ENCODE results near the gene CACNA1C. TPM values are rescaled to one million over a fixed set of nuclear protein-coding genes. Genes with fewer than 3 reads are reported as not detected.

CACNA1C gene
- total RNA-seq, 1 experiment from 2014 or later, result 0.35 TPM

- H3K27me3 ChIP-seq (ENCODE audit: control insufficient read depth, insufficient read depth, low read length), result no peaks in the 10 kb centered on the region
- no peaks in the 10 kb centered on the region for H3K36me3 ChIP-seq (replicated peaks; ENCODE audit: control insufficient read depth, insufficient read depth, low read length)
- DNase-seq, result no peak
- no peak overlapping the region for H3K4me3 ChIP-seq (ENCODE audit: insufficient read depth, low read depth, low read length)
These were observed 248.1 kb downstream of the CACNA1C start for GRCh38 chr12:2300886-2301285.

DNA sequence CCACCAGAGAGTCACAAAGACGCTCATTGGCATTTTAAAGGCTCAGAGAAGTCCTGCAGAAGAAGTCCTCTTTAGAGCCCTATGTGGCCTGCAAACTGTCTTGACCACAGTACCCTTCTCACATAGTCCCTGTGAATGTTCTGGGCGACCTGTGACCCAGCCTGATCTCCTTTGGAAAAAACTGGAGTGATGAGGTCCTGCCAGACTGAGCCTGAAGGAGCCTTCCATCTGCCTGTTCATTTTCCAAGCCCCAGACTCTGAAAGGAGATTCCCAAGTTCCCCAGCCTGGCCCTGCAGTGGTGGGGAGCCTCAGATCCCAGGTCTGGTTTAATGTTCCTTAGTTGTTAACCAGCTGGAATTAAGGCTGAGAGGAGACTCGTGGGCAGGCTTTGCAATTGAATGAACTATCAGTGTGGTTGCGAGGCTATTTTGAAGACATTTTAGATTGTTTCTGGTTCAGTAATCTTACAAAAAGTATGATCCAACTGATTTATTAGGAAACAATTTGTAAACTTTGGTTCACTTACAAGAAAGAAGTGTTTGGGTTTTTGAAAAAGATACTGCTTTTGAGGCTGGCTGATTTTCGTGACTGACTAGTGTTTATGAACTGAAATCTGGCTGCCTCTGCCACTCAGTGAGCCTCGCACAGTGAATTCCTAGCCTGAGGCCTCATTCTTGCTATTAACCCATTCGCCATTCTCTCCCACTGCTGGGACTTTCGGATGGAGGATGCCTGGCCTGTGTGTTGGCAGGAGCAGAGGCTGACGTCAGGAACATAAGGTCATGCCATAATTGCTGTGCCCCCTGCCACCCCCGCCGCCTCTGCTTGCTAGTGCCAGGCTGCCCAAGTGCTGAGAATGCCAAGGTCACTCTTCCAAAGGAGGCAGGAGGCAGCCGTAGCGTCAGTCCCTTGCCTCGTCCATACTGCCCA is 249.0 kb downstream of the CACNA1C start:
- DNase-seq, result no peak
- no peaks in the 10 kb centered on the region for H3K27me3 ChIP-seq (ENCODE audit: control insufficient read depth, insufficient read depth, low read length)
- no peak overlapping the region for H3K4me3 ChIP-seq (ENCODE audit: insufficient read depth, low read depth, low read length)

GRCh38 chr12:2302711-2303580 is 250.2 kb downstream of the CACNA1C start:
- H3K27me3 ChIP-seq (ENCODE audit: control insufficient read depth, insufficient read depth, low read length), result no peaks in the 10 kb centered on the region
- no peaks in the 10 kb centered on the region for H3K36me3 ChIP-seq (replicated peaks; ENCODE audit: control insufficient read depth, insufficient read depth, low read length)
- no peak overlapping the region for H3K4me3 ChIP-seq (ENCODE audit: insufficient read depth, low read depth, low read length)
- no peak for DNase-seq

More for the DNA sequence above, 249.0 kb downstream of the CACNA1C start:
- no peaks in the 10 kb centered on the region for H3K36me3 ChIP-seq (replicated peaks; ENCODE audit: control insufficient read depth, insufficient read depth, low read length)

DNA sequence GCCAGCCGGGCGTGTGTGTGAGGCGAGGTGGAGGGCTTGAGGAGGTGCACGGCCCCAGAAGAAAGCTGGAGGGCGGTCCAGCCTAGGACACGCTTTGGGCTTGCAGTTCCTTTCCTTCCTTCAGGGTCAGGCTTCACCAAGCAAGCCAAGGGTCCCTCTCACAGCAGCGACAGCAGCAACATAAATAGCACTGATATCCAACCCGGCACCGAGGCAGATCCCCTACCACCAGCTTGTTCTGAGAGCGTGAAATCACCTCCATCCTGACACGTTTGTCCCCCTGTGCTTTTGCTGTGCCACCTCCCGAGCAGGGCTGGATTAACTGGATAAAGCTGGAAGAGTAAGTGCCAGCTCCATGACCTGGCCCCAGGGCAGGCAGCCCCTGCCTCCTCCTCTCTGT is 251.4 kb downstream of the CACNA1C start:
- Histone ChIP-seq H3K4me3 (ENCODE audit: insufficient read depth, low read depth, low read length) (no peak overlapping the region), H3K27me3 (ENCODE audit: control insufficient read depth, insufficient read depth, low read length) (no peaks in the 10 kb centered on the region), H3K36me3 (replicated peaks; ENCODE audit: control insufficient read depth, insufficient read depth, low read length) (no peaks in the 10 kb centered on the region)
- no peak for DNase-seq

DNA sequence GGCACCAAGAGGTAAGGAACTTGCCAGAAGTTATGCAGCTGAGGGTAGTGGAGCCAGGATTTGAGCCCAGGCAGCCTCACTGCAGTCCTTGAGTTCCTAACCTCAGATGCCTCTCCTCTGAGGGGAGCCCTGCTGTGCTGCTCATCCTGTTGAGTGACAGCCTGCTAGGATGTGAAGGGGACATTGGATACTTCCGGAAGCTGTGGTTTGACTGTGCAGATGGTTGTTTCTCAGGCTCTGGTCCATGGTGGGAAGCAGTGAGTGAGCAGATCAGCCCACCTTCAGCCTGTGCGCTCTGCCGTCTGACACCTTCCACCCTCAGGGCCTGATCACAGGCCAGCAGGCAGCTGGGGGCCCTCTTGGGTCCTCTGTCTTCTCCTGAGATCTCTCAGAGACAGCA is 253.2 kb downstream of the CACNA1C start:
- no peaks in the 10 kb centered on the region for H3K36me3 ChIP-seq (replicated peaks; ENCODE audit: control insufficient read depth, insufficient read depth, low read length)
- H3K27me3 ChIP-seq (ENCODE audit: control insufficient read depth, insufficient read depth, low read length), result no peaks in the 10 kb centered on the region
- peak; percentile 68 for DNase-seq
- H3K4me3 ChIP-seq (ENCODE audit: insufficient read depth, low read depth, low read length), result no peak overlapping the region

GRCh38 chr12:2306735-2307134 is 253.9 kb downstream of the CACNA1C start:
- peak; percentile 71 for DNase-seq
- Histone ChIP-seq H3K27me3 (ENCODE audit: control insufficient read depth, insufficient read depth, low read length) (no peaks in the 10 kb centered on the region), H3K36me3 (replicated peaks; ENCODE audit: control insufficient read depth, insufficient read depth, low read length) (no peaks in the 10 kb centered on the region)

DNA sequence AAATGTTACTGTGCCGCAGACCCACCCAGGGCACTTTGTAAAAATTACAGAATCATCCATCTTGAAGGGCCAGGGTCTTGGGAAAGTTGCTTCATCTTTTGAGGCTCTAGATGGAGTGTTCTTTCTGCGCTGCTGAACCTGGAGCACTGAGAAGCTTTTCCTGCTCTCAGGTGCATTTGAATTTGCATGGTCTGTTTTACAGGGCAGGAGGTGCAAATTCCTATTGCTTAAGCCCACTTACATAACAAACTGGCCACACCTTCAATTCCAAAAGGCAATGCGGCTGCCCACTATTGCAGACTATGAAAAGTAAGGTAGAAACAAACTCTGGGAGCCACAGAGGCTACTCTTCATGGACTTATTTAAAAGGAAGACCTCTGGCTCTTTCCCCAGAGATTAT is 254.8 kb downstream of the CACNA1C start:
- DNase-seq, result no peak
- no peaks in the 10 kb centered on the region for H3K27me3 ChIP-seq (ENCODE audit: control insufficient read depth, insufficient read depth, low read length)
- no peak overlapping the region for H3K4me3 ChIP-seq (ENCODE audit: insufficient read depth, low read depth, low read length)
- H3K36me3 ChIP-seq (replicated peaks; ENCODE audit: control insufficient read depth, insufficient read depth, low read length), result no peaks in the 10 kb centered on the region

More at GRCh38 chr12:2306735-2307134, 253.9 kb downstream of the CACNA1C start:
- no peak overlapping the region for H3K4me3 ChIP-seq (ENCODE audit: insufficient read depth, low read depth, low read length)

- no peak for DNase-seq
- no peaks in the 10 kb centered on the region for H3K36me3 ChIP-seq (replicated peaks; ENCODE audit: control insufficient read depth, insufficient read depth, low read length)
- no peaks in the 10 kb centered on the region for H3K27me3 ChIP-seq (ENCODE audit: control insufficient read depth, insufficient read depth, low read length)
- H3K4me3 ChIP-seq (ENCODE audit: insufficient read depth, low read depth, low read length), result no peak overlapping the region
These were observed 256.9 kb downstream of the CACNA1C start for GRCh38 chr12:2309647-2310046.

- no peaks in the 10 kb centered on the region for H3K36me3 ChIP-seq (replicated peaks; ENCODE audit: control insufficient read depth, insufficient read depth, low read length)
- no peaks in the 10 kb centered on the region for H3K27me3 ChIP-seq (ENCODE audit: control insufficient read depth, insufficient read depth, low read length)
- no peak overlapping the region for H3K4me3 ChIP-seq (ENCODE audit: insufficient read depth, low read depth, low read length)
- no peak for DNase-seq
These were observed 258.4 kb downstream of the CACNA1C start for GRCh38 chr12:2311020-2311778.

DNA sequence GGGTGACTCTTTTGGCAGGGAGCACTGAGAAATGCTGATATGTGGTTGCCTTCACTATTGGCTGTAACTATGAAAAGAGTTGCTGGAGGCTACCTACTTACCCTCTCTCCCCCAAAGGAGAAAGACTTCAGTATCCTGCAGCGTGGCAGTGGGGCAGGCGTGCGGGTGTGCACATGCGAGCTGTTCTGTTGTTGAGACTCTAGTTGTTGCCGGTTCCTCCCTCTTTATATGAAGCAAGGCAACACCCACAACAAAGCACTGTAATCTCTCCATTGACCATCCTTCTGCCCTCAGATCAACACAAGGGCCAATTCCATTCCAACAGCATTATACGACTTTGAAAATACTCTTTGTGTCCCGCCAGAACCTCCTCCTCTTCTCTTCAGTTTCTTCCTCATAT is 259.4 kb downstream of the CACNA1C start:
- DNase-seq, result no peak
- no peak overlapping the region for H3K4me3 ChIP-seq (ENCODE audit: insufficient read depth, low read depth, low read length)
- no peaks in the 10 kb centered on the region for H3K27me3 ChIP-seq (ENCODE audit: control insufficient read depth, insufficient read depth, low read length)
- no peaks in the 10 kb centered on the region for H3K36me3 ChIP-seq (replicated peaks; ENCODE audit: control insufficient read depth, insufficient read depth, low read length)

DNA sequence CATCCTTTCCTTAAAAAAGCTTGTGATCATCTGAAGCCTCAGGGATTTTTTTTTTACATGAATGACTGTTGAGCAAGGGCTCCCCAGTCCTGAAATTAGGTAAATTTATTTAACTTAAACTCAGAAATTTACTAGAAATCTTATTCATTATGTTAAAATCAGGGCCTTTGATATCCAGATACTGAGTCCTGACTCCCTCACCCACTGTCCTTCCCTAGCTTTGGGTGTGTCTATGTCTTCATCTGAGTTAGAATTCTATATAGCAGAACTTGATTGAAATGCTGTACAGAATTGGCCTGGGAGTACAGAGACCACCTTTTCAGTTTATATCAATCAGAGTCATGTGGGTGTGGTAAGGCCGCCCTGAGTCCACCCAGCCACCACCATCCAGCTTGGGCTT is 260.0 kb downstream of the CACNA1C start:
- H3K4me3 ChIP-seq (ENCODE audit: insufficient read depth, low read depth, low read length), result no peak overlapping the region
- no peaks in the 10 kb centered on the region for H3K27me3 ChIP-seq (ENCODE audit: control insufficient read depth, insufficient read depth, low read length)
- no peak for DNase-seq
- H3K36me3 ChIP-seq (replicated peaks; ENCODE audit: control insufficient read depth, insufficient read depth, low read length), result no peaks in the 10 kb centered on the region

- H3K27me3 ChIP-seq (ENCODE audit: control insufficient read depth, insufficient read depth, low read length), result no peaks in the 10 kb centered on the region
- no peak for DNase-seq
- H3K36me3 ChIP-seq (replicated peaks; ENCODE audit: control insufficient read depth, insufficient read depth, low read length), result no peaks in the 10 kb centered on the region
- H3K4me3 ChIP-seq (ENCODE audit: insufficient read depth, low read depth, low read length), result no peak overlapping the region
These were observed 261.7 kb downstream of the CACNA1C start for GRCh38 chr12:2314492-2314891.

- Histone ChIP-seq H3K4me3 (ENCODE audit: insufficient read depth, low read depth, low read length) (no peak overlapping the region), H3K27me3 (ENCODE audit: control insufficient read depth, insufficient read depth, low read length) (no peaks in the 10 kb centered on the region), H3K36me3 (replicated peaks; ENCODE audit: control insufficient read depth, insufficient read depth, low read length) (no peaks in the 10 kb centered on the region)
- peak; percentile 76 for DNase-seq
These were observed 265.0 kb downstream of the CACNA1C start for GRCh38 chr12:2317772-2318171.

GRCh38 chr12:2318286-2318685 is 265.5 kb downstream of the CACNA1C start:
- H3K36me3 ChIP-seq (replicated peaks; ENCODE audit: control insufficient read depth, insufficient read depth, low read length), result no peaks in the 10 kb centered on the region
- H3K27me3 ChIP-seq (ENCODE audit: control insufficient read depth, insufficient read depth, low read length), result no peaks in the 10 kb centered on the region
- no peak overlapping the region for H3K4me3 ChIP-seq (ENCODE audit: insufficient read depth, low read depth, low read length)
- DNase-seq, result no peak

Data from H7 (cell line).